WI38 (cell line): ENCODE data around the gene MTA3.

Source experiments
- H3K4me3 ChIP-seq: 2 replicates; pipeline ENCODE4 v1.5.1; 2011; ENCODE audit warnings: low read depth, mild to moderate bottlenecking, control low read depth, low read length
- CTCF ChIP-seq: IDR thresholded peaks from 2 replicates; pipeline ENCODE4 v1.5.1; 2012; ENCODE audit warnings: low read depth, mild to moderate bottlenecking, control low read depth, low read length

MTA3 gene

GRCh38 chr2:42706836-42707235 lies 138.4 kb downstream of the MTA3 start:
- no peak for TF ChIP-seq CTCF
- H3K4me3 ChIP-seq = no peak overlapping the region

DNA sequence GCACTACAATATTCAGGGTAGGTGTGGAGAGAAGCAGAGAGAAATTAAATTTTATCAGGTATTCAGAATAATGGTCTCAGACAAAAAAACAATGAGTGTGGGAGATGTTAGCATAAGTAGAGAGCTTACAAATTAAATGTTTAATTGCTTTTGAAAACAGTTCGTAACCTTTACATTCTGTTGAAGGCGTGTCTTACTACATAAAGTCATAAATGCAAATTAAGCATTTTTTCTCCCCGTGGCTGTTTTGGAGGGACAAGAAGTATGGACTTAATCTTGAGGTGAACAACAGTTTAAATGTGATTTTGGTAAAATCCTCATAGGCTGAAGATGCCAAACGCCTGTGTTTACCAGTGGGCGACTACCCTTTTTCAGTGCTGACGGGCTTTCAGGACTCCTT lies 139.7 kb downstream of the MTA3 start:
- no peak overlapping the region for H3K4me3 ChIP-seq
- no peak for TF ChIP-seq CTCF

GRCh38 chr2:42711896-42712295 lies 143.5 kb downstream of the MTA3 start:
- no peak for TF ChIP-seq CTCF
- H3K4me3 ChIP-seq = no peak overlapping the region

DNA sequence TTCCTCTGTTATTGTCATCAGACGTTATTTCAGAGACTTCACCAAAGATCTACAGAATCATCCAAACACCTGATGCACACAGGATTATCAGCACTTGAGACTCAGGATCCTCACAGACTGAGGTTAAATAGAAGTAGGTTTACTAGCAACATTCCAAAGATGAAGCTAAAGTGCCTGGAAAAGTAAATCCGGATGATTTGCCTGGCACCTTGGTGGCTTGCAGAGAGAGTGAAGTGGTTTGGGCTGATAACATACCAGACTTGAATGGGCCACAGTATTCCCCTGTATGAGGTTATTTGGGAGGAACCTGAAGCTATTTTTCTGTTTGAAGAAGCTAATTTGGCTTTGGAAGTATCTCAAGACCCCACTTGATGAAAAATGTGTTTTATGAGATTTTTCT lies 144.5 kb downstream of the MTA3 start:
- no peak overlapping the region for H3K4me3 ChIP-seq
- no peak for TF ChIP-seq CTCF

GRCh38 chr2:42713920-42714319 lies 145.5 kb downstream of the MTA3 start:
- H3K4me3 ChIP-seq = no peak overlapping the region
- no peak for TF ChIP-seq CTCF

DNA sequence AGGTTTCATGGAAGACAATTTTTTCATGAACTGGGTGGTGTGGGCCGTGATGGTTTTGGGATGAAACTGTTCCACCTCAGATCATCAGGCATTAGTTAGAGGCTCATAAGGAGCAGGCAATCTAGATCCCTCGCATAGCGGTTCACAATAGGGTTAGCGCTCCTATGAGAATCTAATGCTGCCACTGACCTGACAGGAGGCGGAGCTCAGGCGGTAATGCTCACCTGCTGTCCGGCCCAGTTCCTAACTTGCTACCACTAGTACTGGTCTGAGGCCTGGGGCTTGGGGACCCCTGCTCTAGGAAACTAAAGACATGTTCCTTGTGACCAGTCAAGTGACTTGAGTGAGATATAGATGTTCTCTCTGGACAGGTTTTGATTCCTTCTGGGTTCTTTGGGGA lies 146.3 kb downstream of the MTA3 start:
- TF ChIP-seq CTCF = no peak

GRCh38 chr2:42721898-42722297 lies 153.5 kb downstream of the MTA3 start:
- TF ChIP-seq CTCF = no peak
- no peak overlapping the region for H3K4me3 ChIP-seq

More for the DNA sequence above, 146.3 kb downstream of the MTA3 start:
- no peak overlapping the region for H3K4me3 ChIP-seq
